Spleen (tissue), 7 donors: ENCODE results near the gene LRIG1.
A peak's percentile ranks its signal among the peaks of the same experiment; 100 is the strongest.

Experiments
- POLR2A ChIP-seq, 3 donors: fragments of 450-650 bp; IDR thresholded peaks; one replicate each; pipeline ENCODE4 v1.5.1; 2017; ENCODE audit warnings: antibody characterized with exemption in 3 of 3, mild to moderate bottlenecking in 1 of 3
- POLR2AphosphoS5 ChIP-seq, 3 donors: sonication (generic); formaldehyde crosslinking; IDR thresholded peaks; one replicate each; pipeline ENCODE4 v1.5.1; 2017; ENCODE audit warnings: antibody characterized with exemption in 3 of 3
- TF ChIP-seq, protein P1 (sequence below), 11 experiments: fragments of 200-600 bp in 7 of 11; fragments of 450-650 bp in 4 of 11; sonication (generic) in 4 of 11; IDR thresholded peaks in 8 of 11; conservative IDR thresholded peaks in 3 of 11; 1 replicate in 7 of 11; 2 replicates in 4 of 11; pipeline versions ENCODE4 v1.4.0 to v1.8.0; 2016 to 2021; ENCODE audit warnings: antibody characterized with exemption in 11 of 11, inconsistent platforms in 4 of 11, mild to moderate bottlenecking in 1 of 11
- donor health status: DM: no; HTN: no; CAD: no; lungs with moderate emphysema.
- donor health status: DM: no; HTN: no; CAD: no.
- donor health status: DM: no; HTN: no; CAD: no.

DNA sequence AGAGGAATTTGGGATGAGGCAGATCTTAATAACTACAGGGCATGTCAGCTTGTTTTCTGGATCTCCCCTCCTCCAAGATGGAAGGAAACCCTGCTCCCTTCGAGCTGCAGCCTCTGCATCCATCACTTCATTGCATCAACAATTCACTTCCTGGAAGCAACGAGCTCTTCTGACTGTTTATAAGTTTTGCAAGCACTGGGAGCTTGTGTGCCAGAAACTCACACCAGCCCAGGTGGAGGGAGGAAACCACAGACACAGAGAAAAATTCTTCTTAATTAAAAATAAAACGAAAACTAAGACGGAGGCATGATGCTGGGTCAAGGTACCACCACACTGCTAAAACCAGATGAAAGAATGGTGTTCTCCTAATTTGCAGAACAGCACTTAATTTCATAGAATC is 10.6 kb downstream of the LRIG1 start:
- TF ChIP-seq, protein P1, sequence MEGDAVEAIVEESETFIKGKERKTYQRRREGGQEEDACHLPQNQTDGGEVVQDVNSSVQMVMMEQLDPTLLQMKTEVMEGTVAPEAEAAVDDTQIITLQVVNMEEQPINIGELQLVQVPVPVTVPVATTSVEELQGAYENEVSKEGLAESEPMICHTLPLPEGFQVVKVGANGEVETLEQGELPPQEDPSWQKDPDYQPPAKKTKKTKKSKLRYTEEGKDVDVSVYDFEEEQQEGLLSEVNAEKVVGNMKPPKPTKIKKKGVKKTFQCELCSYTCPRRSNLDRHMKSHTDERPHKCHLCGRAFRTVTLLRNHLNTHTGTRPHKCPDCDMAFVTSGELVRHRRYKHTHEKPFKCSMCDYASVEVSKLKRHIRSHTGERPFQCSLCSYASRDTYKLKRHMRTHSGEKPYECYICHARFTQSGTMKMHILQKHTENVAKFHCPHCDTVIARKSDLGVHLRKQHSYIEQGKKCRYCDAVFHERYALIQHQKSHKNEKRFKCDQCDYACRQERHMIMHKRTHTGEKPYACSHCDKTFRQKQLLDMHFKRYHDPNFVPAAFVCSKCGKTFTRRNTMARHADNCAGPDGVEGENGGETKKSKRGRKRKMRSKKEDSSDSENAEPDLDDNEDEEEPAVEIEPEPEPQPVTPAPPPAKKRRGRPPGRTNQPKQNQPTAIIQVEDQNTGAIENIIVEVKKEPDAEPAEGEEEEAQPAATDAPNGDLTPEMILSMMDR (IDR thresholded peaks at IDR 0.05 in 8 of 11, conservative IDR thresholded peaks at IDR 0.05 in 3 of 11), result no peak
- TF ChIP-seq POLR2A (IDR thresholded peaks at IDR 0.05) (no peak), POLR2AphosphoS5 (IDR thresholded peaks at IDR 0.05) (peak in 1 of 3 donors; percentile 41)
